ENCODE data around the gene C10orf71.

Gene C10orf71

DNA sequence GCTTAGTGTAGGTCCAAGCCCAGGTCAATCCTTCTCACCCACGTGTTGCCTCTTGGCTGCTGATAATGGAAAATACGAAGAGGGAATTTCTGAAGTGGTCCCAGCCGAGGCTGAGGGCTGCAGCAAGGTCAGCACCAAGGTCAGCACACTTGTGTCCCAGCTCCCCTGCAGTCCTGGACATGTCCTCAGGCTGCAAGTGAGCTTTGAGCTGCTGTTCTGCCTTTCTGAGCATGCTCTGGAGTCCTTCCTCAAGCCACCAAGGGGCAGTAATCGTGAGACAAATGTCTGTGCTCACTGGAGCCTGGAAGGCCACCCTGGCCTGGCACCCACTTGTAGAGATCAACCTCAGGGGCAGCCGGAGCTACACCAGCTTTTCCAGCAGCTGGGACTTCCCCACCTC lies 68.6 kb downstream of the C10orf71 start:
- no peak overlapping the region for H3K4me3 ChIP-seq (ENCODE audit: low read depth, low read length)

DNA sequence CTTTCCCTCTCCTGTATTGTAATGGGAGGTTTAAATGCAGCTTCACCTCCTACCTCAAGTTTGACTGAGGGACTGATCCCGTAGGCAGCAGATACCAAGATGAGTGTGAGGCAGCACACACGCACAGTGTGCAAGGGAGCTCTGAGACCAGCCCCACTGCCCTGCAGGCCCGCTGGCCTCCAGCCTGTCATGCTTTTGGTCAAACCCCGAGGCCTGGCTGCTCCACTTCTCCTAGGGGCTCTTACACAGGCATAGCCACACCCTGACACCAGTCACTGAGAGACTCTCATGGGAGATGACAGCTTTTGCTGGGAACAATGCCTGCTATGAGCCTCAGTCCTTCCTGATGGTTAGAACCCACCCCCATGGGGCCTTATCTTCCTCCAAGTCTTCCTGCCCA lies 69.3 kb downstream of the C10orf71 start:
- DNase-seq (ENCODE audit: low read depth) = no peak

More for the DNA sequence above, 68.6 kb downstream of the C10orf71 start:
- no peak for DNase-seq (ENCODE audit: low read depth)

DNA sequence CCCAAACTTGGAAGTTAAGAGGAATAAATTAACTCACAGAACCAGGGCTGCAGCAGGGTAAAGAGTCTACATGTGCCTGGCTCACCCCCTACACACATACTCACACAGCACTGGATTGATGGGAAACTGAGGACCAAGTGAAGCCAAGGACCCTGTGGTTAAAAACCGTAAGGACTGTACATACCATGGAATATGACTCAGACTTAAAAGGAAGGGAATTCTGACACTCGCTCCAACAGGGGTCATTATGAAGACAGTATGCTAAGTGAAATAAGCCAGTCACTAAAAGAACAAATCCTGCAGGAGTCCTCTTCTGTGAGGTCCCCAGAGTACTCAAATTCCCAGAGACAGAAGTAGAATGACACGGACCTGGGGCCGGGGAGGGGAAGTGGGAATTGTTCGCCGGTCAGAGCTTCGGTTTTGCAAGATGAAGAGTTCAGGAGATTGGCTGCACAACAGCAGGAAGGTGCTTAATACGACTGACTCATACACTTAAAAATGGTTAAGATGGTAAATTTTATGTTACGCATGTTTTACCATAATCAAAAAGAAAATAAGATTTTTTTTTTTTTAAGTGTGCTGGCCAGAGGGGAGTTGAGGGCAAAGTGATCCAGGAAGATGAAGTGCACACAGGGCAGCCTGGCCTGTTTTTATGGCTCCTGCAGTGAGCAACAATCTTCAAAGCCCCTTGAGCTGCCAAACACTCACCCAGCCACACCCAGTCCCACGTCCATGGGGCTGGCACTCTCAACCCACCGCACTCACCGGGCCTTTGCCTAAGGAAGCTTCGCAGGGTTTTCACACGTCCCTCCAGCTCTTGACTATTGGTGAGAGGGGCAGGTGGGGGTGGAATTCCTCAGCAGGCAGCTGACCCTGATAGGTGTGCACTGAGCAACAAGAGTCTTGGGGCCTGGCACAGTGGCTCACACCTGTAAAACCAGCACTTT lies 70.5 kb downstream of the C10orf71 start:
- no peak for DNase-seq (ENCODE audit: low read depth)

More for the DNA sequence above, 69.3 kb downstream of the C10orf71 start:
- no peak overlapping the region for H3K4me3 ChIP-seq (ENCODE audit: low read depth, low read length)

DNA sequence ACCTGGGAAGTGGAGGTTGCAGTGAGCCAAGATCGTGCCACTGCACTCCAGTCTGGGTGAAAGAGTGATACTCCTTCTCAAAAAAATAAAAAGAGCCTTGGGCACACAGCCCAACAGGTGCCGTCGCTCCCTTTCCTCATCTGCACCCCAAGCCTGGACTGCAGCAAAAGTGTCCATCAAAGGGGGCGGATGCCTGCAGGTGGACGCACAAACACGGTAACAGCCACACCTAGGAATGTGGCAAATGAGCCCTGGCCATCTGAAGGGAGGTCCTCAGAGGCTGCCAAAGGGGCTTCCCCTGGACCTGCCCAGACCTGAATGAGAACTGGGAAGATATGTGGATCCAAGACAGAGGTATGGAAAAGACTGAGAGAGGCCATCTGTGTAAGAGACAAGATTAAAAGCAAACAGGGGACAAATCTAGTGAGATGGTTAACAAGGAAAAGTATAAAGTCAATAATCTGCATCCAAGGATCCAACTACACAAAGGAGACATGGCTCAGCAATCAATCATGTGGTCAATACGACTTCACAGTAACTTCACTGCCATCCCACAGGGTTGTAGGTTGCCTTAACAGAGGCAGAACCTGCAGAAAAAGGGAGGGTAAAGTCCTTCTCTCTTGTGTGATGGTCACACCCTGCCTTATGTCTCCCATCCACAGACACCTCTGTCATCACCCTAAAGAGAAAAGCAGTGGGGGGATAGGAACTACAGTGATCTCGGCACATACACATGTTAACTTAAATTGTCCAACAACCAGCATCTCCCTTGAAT lies 71.5 kb downstream of the C10orf71 start:
- no peak for DNase-seq (ENCODE audit: low read depth)

More for the DNA sequence above, 70.5 kb downstream of the C10orf71 start:
- no peak overlapping the region for H3K4me3 ChIP-seq (ENCODE audit: low read depth, low read length)

DNA sequence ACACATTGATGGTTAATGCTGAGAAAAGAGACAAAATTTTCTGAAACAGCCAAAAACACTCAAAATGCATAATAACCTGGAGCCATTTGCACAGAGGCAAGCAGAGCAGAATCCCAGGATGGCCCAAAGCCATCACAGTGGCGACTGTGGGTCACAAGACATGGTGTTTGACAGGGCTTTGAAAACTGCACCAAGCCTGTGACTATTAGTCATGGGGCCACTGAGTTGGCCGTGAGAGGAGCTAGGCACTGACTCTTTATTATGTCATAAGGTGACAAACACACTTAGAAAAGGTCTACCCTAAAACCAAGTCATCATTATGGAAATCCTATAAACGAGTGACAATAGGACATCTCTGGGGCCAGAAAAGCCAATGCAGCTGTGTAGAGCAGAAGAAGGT lies 73.0 kb downstream of the C10orf71 start:
- H3K4me3 ChIP-seq (ENCODE audit: low read depth, low read length) = no peak overlapping the region
- no peak for DNase-seq (ENCODE audit: low read depth)

More for the DNA sequence above, 71.5 kb downstream of the C10orf71 start:
- no peak overlapping the region for H3K4me3 ChIP-seq (ENCODE audit: low read depth, low read length)

DNA sequence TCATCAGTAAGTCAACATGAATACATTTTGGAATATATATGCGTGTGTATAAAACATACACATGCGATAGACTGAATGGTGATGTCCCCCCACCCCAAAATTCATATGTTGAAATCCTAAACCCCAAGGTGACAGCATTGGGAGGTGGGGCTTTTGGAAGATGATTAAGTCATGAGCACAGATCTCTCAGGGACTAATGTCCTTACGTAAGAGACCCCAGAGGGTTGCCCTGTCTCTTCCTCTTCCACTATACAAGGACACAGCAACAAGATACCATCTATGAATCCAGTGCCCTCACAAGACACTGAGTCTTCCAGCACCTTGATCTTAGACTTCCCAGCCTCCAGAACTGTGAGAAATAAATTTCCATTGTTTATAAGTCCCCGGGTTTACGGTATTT lies 74.4 kb downstream of the C10orf71 start:
- DNase-seq (ENCODE audit: low read depth) = no peak
- no peak overlapping the region for H3K4me3 ChIP-seq (ENCODE audit: low read depth, low read length)

DNA sequence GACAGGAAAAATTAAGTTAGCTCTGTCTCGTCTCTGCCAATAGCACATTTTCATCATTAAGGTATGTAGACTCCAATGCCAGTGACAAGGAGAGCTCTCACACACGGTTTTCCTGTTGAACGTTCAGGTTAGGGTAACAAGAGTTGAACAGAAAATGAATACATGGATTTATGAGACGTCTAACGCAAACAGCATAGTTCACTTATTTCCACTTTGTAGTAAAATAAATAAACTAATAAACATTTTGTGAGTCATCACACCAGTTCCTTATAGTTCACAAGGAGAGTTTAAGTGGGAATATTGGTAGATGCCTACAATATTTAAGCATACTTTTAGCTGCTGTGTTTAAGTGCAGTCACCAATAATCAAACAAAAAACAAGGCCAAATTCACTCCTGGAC lies 75.8 kb downstream of the C10orf71 start:
- DNase-seq (ENCODE audit: low read depth) = no peak
- no peak overlapping the region for H3K4me3 ChIP-seq (ENCODE audit: low read depth, low read length)

DNA sequence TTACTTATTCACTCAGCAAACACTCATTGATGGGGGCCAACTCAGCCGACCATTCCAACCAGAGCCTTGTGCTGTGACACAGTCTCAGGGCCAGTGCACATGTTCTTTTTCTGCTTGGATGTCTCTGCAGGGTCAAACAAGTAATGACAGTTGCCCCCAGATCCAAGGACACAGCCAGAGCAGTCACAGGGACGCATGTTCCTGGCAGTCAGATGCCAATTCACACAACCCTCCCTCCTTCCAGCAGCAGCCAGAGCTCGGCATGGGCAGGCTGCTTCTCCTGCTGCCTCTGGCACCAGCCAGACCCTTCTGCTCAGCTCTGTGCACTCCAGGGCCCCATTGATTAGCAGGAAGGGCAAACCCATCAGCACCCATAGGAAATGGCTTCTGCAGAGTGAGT lies 76.6 kb downstream of the C10orf71 start:
- no peak for DNase-seq (ENCODE audit: low read depth)
- no peak overlapping the region for H3K4me3 ChIP-seq (ENCODE audit: low read depth, low read length)

Data from skeletal muscle cell (primary cell).